A673 (cell line): ENCODE results near the gene LGALS9B. TPM values are rescaled to one million over a fixed set of nuclear protein-coding genes. Genes with fewer than 3 reads are reported as not detected.
"Not testable (repeated sequence)": the region's sequence is repeated elsewhere in the genome, so short reads cannot be mapped to it uniquely, and the experiment has no call there.

ENCODE experiments used
- BruUV-seq: library from RNA; stranded (reverse); fragments of 400-500 nt; replicated peaks from 2 replicates; lab custom pipeline; 2021; lab: Mats Ljungman, UMichigan
- CTCF ChIA-PET: fragments of 300-600 bp; sonication (Branson Sonifier 250); formaldehyde crosslinking; loops from one replicate; lab custom pipeline; 2022; ENCODE audit warnings: antibody characterized with exemption; lab: Charles Lee
- POLR2A ChIA-PET: fragments of 300-600 bp; sonication (Branson Sonifier 250); formaldehyde crosslinking; loops from one replicate; lab custom pipeline; 2022; ENCODE audit warnings: antibody characterized with exemption; ENCODE audit not compliant: low non-redundant PET; lab: Charles Lee
- DNase-seq: peaks from one replicate; pipeline ENCODE4 v3.0.0-alpha.2; 2015; ENCODE audit warnings: low spot score
- H3K27ac ChIP-seq: fragments of 200-600 bp; sonication (generic); 2 replicates; pipeline ENCODE4 v1.5.1; 2016; ENCODE audit warnings: mixed run types, low read depth, mild to moderate bottlenecking, mixed read lengths, antibody characterized with exemption, low read length; ENCODE audit not compliant: poor library complexity, severe bottlenecking
- H3K27me3 ChIP-seq: fragments of 200-600 bp; sonication (generic); replicated peaks from 2 replicates; pipeline ENCODE4 v1.6.1; 2017; ENCODE audit warnings: mixed run types, low read depth, mild to moderate bottlenecking, mixed read lengths, antibody characterized with exemption, low read length; ENCODE audit not compliant: insufficient read depth, poor library complexity
- H3K36me3 ChIP-seq: fragments of 200-600 bp; sonication (generic); 2 replicates; pipeline ENCODE4 v1.6.1; 2016; ENCODE audit warnings: mixed run types, mild to moderate bottlenecking, mixed read lengths, antibody characterized with exemption, low read length; ENCODE audit not compliant: insufficient read depth, poor library complexity, severe bottlenecking
- H3K4me1 ChIP-seq: fragments of 200-600 bp; sonication (generic); 2 replicates; pipeline ENCODE4 v1.6.1; 2017; ENCODE audit warnings: mixed run types, mild to moderate bottlenecking, mixed read lengths, antibody characterized with exemption, low read length; ENCODE audit not compliant: insufficient read depth, poor library complexity, severe bottlenecking
- H3K4me3 ChIP-seq: fragments of 200-600 bp; sonication (generic); 2 replicates; pipeline ENCODE4 v1.5.1; 2016; ENCODE audit warnings: low read depth, mixed run types, mild to moderate bottlenecking, mixed read lengths, low read length; ENCODE audit not compliant: poor library complexity, severe bottlenecking
- H3K9me3 ChIP-seq: fragments of 200-600 bp; sonication (generic); 2 replicates; pipeline ENCODE4 v1.6.1; 2016; ENCODE audit warnings: mixed run types, low read depth, mild to moderate bottlenecking, mixed read lengths, antibody characterized with exemption, low read length; ENCODE audit not compliant: poor library complexity, severe bottlenecking
- intact Hi-C: fragments of 100-400 bp; cut with micrococcal nuclease; formaldehyde crosslinking; loops from one replicate; pipeline ENCODE4 v1.10.0; 2022; ENCODE audit not compliant: unreplicated experiment
- total RNA-seq: library from RNA; stranded (reverse); gene quantifications from 2 replicates; pipeline ENCODE4 v1.2.3, GENCODE V29; 2021

Gene LGALS9B
- total RNA-seq, 1 experiment from 2014 or later = not detected

GRCh38 chr17:20484930-20485329 is 17.6 kb upstream of the LGALS9B start:
- CTCF ChIA-PET, DNase-seq, H3K9me3 ChIP-seq, H3K27ac ChIP-seq, POLR2A ChIA-PET, BruUV-seq, intact Hi-C loops, H3K4me3 ChIP-seq, H3K36me3 ChIP-seq, H3K27me3 ChIP-seq, H3K4me1 ChIP-seq: not testable (repeated sequence)

- CTCF ChIA-PET, BruUV-seq, POLR2A ChIA-PET: not testable (repeated sequence)
Observed at GRCh38 chr17:20479889-20480591, 12.7 kb upstream of the LGALS9B start.

GRCh38 chr17:20477398-20478071 is 10.2 kb upstream of the LGALS9B start:
- H3K36me3 ChIP-seq, H3K9me3 ChIP-seq, H3K4me3 ChIP-seq, CTCF ChIA-PET, H3K27me3 ChIP-seq, H3K4me1 ChIP-seq, POLR2A ChIA-PET, DNase-seq, intact Hi-C loops, H3K27ac ChIP-seq, BruUV-seq: not testable (repeated sequence)

More at GRCh38 chr17:20479889-20480591, 12.7 kb upstream of the LGALS9B start:
- H3K4me3 ChIP-seq, H3K9me3 ChIP-seq, intact Hi-C loops, H3K27ac ChIP-seq, H3K4me1 ChIP-seq, H3K36me3 ChIP-seq, DNase-seq, H3K27me3 ChIP-seq: not testable (repeated sequence)

GRCh38 chr17:20475137-20475831 is 7.9 kb upstream of the LGALS9B start:
- POLR2A ChIA-PET, DNase-seq, H3K4me3 ChIP-seq, H3K4me1 ChIP-seq, CTCF ChIA-PET, H3K9me3 ChIP-seq, BruUV-seq, intact Hi-C loops, H3K27ac ChIP-seq, H3K27me3 ChIP-seq, H3K36me3 ChIP-seq: not testable (repeated sequence)

GRCh38 chr17:20474081-20474480 is 6.7 kb upstream of the LGALS9B start:
- intact Hi-C loops, H3K4me1 ChIP-seq, BruUV-seq, H3K9me3 ChIP-seq, H3K27me3 ChIP-seq, H3K4me3 ChIP-seq, DNase-seq, CTCF ChIA-PET, POLR2A ChIA-PET, H3K27ac ChIP-seq, H3K36me3 ChIP-seq: not testable (repeated sequence)

GRCh38 chr17:20469946-20470345 is 2.6 kb upstream of the LGALS9B start:
- POLR2A ChIA-PET, H3K36me3 ChIP-seq, CTCF ChIA-PET, intact Hi-C loops, H3K27ac ChIP-seq, H3K27me3 ChIP-seq, H3K4me1 ChIP-seq, H3K4me3 ChIP-seq, DNase-seq, H3K9me3 ChIP-seq, BruUV-seq: not testable (repeated sequence)

GRCh38 chr17:20469107-20469506 is 1.8 kb upstream of the LGALS9B start:
- H3K27ac ChIP-seq, H3K36me3 ChIP-seq, CTCF ChIA-PET, H3K27me3 ChIP-seq, intact Hi-C loops, DNase-seq, POLR2A ChIA-PET, H3K4me1 ChIP-seq, BruUV-seq, H3K4me3 ChIP-seq, H3K9me3 ChIP-seq: not testable (repeated sequence)
